IMR-90 (cell line): ENCODE data around the gene DOCK4. TPM values are rescaled to one million over a fixed set of nuclear protein-coding genes. Genes with fewer than 3 reads are reported as not detected.

Experiments used
- ATAC-seq: fragments of 200-7000 bp; cut with Tn5 transposase; 2 replicates; pipeline ENCODE4 v1.9.1; 2020; ENCODE audit warnings: low read depth, mild to moderate bottlenecking, moderate library complexity
- BruUV-seq: library from RNA; stranded (reverse); fragments of 400-500 nt; replicated peaks from 2 replicates; lab custom pipeline; 2021; lab: Mats Ljungman, UMichigan
- CTCF ChIA-PET: fragments of 300-600 bp; formaldehyde crosslinking; extraction: SDS; loops from one replicate; lab custom pipeline; 2021; ENCODE audit warnings: antibody characterized with exemption; lab: Yijun Ruan, JAX
- POLR2A ChIA-PET: fragments of 300-600 bp; sonication (Branson Sonifier 250); formaldehyde crosslinking; loops from one replicate; lab custom pipeline; 2022; ENCODE audit warnings: antibody characterized with exemption; ENCODE audit not compliant: unreplicated experiment; lab: Charles Lee
- DNase-seq: peaks from one replicate; pipeline ENCODE4 v3.0.0; 2013
- H2AFZ ChIP-seq: replicated peaks from 2 replicates; pipeline ENCODE3; 2013; ENCODE audit warnings: low read length, mild to moderate bottlenecking; ENCODE audit not compliant: poor library complexity
- H2AK5ac ChIP-seq: 2 replicates; pipeline ENCODE4 v1.6.1; 2013; ENCODE audit warnings: low read depth, low read length, inconsistent platforms
- H2AK9ac ChIP-seq: replicated peaks from 2 replicates; pipeline ENCODE3; 2013; ENCODE audit warnings: mild to moderate bottlenecking, low read depth, low read length, moderate library complexity; ENCODE audit not compliant: poor library complexity
- H2BK120ac ChIP-seq: 2 replicates; pipeline ENCODE4 v1.6.1; 2013; ENCODE audit warnings: low read depth, low read length, inconsistent platforms
- H2BK15ac ChIP-seq: 3 replicates; pipeline ENCODE4 v1.6.1; 2013; ENCODE audit warnings: low read depth, low read length, inconsistent platforms
- H2BK20ac ChIP-seq: 2 replicates; pipeline ENCODE4 v1.6.1; 2013; ENCODE audit warnings: low read depth, mild to moderate bottlenecking, inconsistent platforms, low read length, moderate library complexity
- H2BK5ac ChIP-seq: 2 replicates; pipeline ENCODE4 v1.6.1; 2013; ENCODE audit warnings: mild to moderate bottlenecking, low read depth, low read length, inconsistent platforms; ENCODE audit not compliant: poor library complexity, severe bottlenecking
- H3K14ac ChIP-seq: replicated peaks from 2 replicates; pipeline ENCODE4 v1.6.1; 2013; ENCODE audit warnings: low read depth, low read length, inconsistent platforms
- H3K18ac ChIP-seq: 2 replicates; pipeline ENCODE4 v1.6.1; 2013; ENCODE audit warnings: low read depth, low read length, control low read depth
- H3K23ac ChIP-seq: 2 replicates; pipeline ENCODE4 v1.6.1; 2013; ENCODE audit warnings: low read depth, low read length, inconsistent platforms
- H3K27ac ChIP-seq: 2 replicates; pipeline ENCODE4 v1.5.1; 2013; ENCODE audit warnings: mild to moderate bottlenecking, control low read depth, low read length; ENCODE audit not compliant: insufficient read depth
- H3K27me3 ChIP-seq: 2 replicates; pipeline ENCODE4 v1.6.1; 2013; ENCODE audit warnings: low read length; ENCODE audit not compliant: control insufficient read depth, insufficient read depth
- H3K36me3 ChIP-seq: 2 replicates; pipeline ENCODE4 v1.6.1; 2013; ENCODE audit warnings: low read length, mixed read lengths; ENCODE audit not compliant: control insufficient read depth, insufficient read depth
- H3K4ac ChIP-seq: 2 replicates; pipeline ENCODE4 v1.6.1; 2013; ENCODE audit warnings: low read depth, low read length, inconsistent platforms
- H3K4me1 ChIP-seq: 2 replicates; pipeline ENCODE4 v1.6.1; 2013; ENCODE audit warnings: low read length, mixed read lengths; ENCODE audit not compliant: control insufficient read depth, insufficient read depth
- H3K4me2 ChIP-seq: 2 replicates; pipeline ENCODE4 v1.6.1; 2013; ENCODE audit warnings: low read depth, mild to moderate bottlenecking, control low read depth, low read length, moderate library complexity
- H3K4me3 ChIP-seq: 2 replicates; pipeline ENCODE4 v1.5.1; 2013; ENCODE audit warnings: low read depth, mild to moderate bottlenecking, control low read depth, low read length, moderate library complexity; ENCODE audit not compliant: insufficient read depth
- H3K56ac ChIP-seq: 2 replicates; pipeline ENCODE4 v1.6.1; 2013; ENCODE audit warnings: low read length, inconsistent platforms; ENCODE audit not compliant: insufficient read depth; ENCODE audit errors: extremely low read depth
- H3K79me1 ChIP-seq, 2 experiments: 2 replicates each; pipeline ENCODE4 v1.6.1; 2013; ENCODE audit warnings: low read length in 2 of 2, inconsistent platforms in 1 of 2, low read depth in 1 of 2
- H3K9ac ChIP-seq: 2 replicates; pipeline ENCODE4 v1.6.1; 2013; ENCODE audit warnings: low read depth, low read length, control low read depth
- H3K9me1 ChIP-seq: 2 replicates; pipeline ENCODE4 v1.6.1; 2013; ENCODE audit warnings: low read length, inconsistent platforms; ENCODE audit not compliant: insufficient read depth
- H3K9me3 ChIP-seq: 2 replicates; pipeline ENCODE4 v1.6.1; 2013; ENCODE audit warnings: low read length; ENCODE audit not compliant: control insufficient read depth, insufficient read depth
- H4K20me1 ChIP-seq: 2 replicates; pipeline ENCODE4 v1.6.1; 2013; ENCODE audit warnings: low read length, inconsistent platforms; ENCODE audit not compliant: insufficient read depth
- H4K5ac ChIP-seq: 2 replicates; pipeline ENCODE4 v1.6.1; 2013; ENCODE audit warnings: mild to moderate bottlenecking, low read depth, low read length, control low read depth
- H4K8ac ChIP-seq, 2 experiments: 2 replicates each; pipeline ENCODE4 v1.6.1; 2013; ENCODE audit warnings: low read depth in 2 of 2, low read length in 2 of 2, control low read depth in 1 of 2, inconsistent platforms in 1 of 2
- H4K91ac ChIP-seq: 2 replicates; pipeline ENCODE4 v1.6.1; 2013; ENCODE audit warnings: low read depth, low read length, inconsistent platforms; ENCODE audit not compliant: insufficient read depth
- SMC3 ChIP-seq: fragments of 150-350 bp; IDR thresholded peaks from 2 replicates; pipeline ENCODE4 v1.6.1; 2016; ENCODE audit warnings: low read depth, mild to moderate bottlenecking, antibody characterized with exemption, low read length, moderate library complexity
- WGBS, 2 experiments: methylation state at CpG; one replicate each; pipeline versions ENCODE4 v1.1.5 to v1.1.7; 2013; ENCODE audit warnings: missing lambda C conversion rate in 2 of 2; ENCODE audit not compliant: insufficient read length in 1 of 2; ENCODE audit errors: extremely low coverage in 2 of 2; 5-methylcytosine and 5-hydroxymethylcytosine counted together
- dilution Hi-C: fragments of 300-500 bp; cut with HindIII; formaldehyde crosslinking; loops from one replicate; pipeline ENCODE4 v1.14.3; 2018; ENCODE audit warnings: low sequenced_read_pairs; ENCODE audit not compliant: unreplicated experiment
- in situ Hi-C: fragments of 300-500 bp; cut with MboI; formaldehyde crosslinking; loops from 3 replicates; pipeline ENCODE4 v1.14.3; 2019; ENCODE audit warnings: low sequenced_read_pairs, inconsistent platforms, mixed read lengths
- intact Hi-C: fragments of 100-400 bp; cut with micrococcal nuclease; formaldehyde crosslinking; loops from 2 replicates; pipeline ENCODE4 v1.10.0; 2022
- polyA plus RNA-seq, 3 experiments: library from polyadenylated mRNA; depleted of rRNA; stranded (reverse); fragments of >200 nt; gene quantifications; 2 replicates each; pipeline ENCODE4 v1.2.3, GENCODE V29; 2012; ENCODE audit warnings: low replicate concordance in 1 of 3
- total RNA-seq: library from RNA; depleted of rRNA; stranded (reverse); fragments of >200 nt; gene quantifications from 2 replicates; pipeline ENCODE4 v1.2.3, GENCODE V29; 2012
- TF ChIP-seq, protein P1 (sequence below): fragments of 150-350 bp; IDR thresholded peaks from 2 replicates; pipeline ENCODE4 v1.6.1; 2017; ENCODE audit warnings: mild to moderate bottlenecking, antibody characterized with exemption, low read length, low read depth

Gene DOCK4
- total and polyA plus RNA-seq, 2 of the 4 experiments (the other 2 are of a cell fraction), result 4.4 to 12.2 TPM

DNA sequence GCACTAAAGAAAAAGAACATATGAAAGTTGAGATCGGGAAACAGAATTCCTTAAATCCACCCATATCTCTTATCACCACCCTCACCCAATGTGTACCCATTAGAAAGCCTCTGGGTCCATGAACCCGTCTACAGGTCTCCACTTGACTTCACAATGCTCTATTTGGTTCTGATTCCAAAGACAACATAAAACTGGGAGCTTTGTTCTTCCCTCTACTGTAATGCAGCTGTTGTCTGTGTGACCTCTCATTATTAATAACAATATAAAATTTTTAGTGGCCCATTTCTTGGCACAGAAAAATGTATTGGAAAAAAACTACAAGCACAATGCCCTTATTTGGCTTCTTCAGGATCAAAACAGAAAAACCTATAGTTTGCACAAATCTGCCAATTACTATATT, 30.0 kb downstream of the DOCK4 start:
- CTCF ChIA-PET, result no interaction called here
- H3K9me3 ChIP-seq, result peaks cover 2% of the 10 kb centered on the region; the same call in 1 of the 2 replicates
- H4K5ac ChIP-seq, result no peak overlapping the region
- ATAC-seq, result no peak
- H2BK120ac ChIP-seq, result no peak overlapping the region
- H3K9me1 ChIP-seq, result no peaks in the 10 kb centered on the region
- H3K27ac ChIP-seq, result no peak overlapping the region
- WGBS, 2 experiments, result no CpG with 5 or more reads among the region's 2 CpGs
- H3K4me3 ChIP-seq, result no peak overlapping the region
- in situ Hi-C loops (no loop called here), dilution Hi-C loops (no loop called here), intact Hi-C loops (no loop called here)
- H2AK9ac ChIP-seq, result no peak overlapping the region
- no peak overlapping the region for H3K23ac ChIP-seq
- no peak overlapping the region for H3K4me2 ChIP-seq
- no peak overlapping the region for H2BK15ac ChIP-seq
- 0 out of 2 replicates have a peak, but pooled peaks cover 1% of the 10 kb centered on the region for H3K36me3 ChIP-seq
- H3K56ac ChIP-seq, result no peak overlapping the region
- no peak for DNase-seq
- no peak for TF ChIP-seq SMC3
- TF ChIP-seq, protein P1, sequence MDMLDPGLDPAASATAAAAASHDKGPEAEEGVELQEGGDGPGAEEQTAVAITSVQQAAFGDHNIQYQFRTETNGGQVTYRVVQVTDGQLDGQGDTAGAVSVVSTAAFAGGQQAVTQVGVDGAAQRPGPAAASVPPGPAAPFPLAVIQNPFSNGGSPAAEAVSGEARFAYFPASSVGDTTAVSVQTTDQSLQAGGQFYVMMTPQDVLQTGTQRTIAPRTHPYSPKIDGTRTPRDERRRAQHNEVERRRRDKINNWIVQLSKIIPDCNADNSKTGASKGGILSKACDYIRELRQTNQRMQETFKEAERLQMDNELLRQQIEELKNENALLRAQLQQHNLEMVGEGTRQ, result no peak
- no peaks in the 10 kb centered on the region for H4K20me1 ChIP-seq
- no peak overlapping the region for H2AK5ac ChIP-seq
- no peak overlapping the region for H2BK5ac ChIP-seq
- H2AFZ ChIP-seq, result no peak overlapping the region
- no peak overlapping the region for H3K18ac ChIP-seq
- no peak overlapping the region for H3K9ac ChIP-seq
- H3K4ac ChIP-seq, result no peak overlapping the region
- no peaks in the 10 kb centered on the region for H3K27me3 ChIP-seq
- H2BK20ac ChIP-seq, result no peak overlapping the region
- no peak overlapping the region for H4K91ac ChIP-seq
- H4K8ac ChIP-seq, result no peak overlapping the region
- H3K79me1 ChIP-seq, result peaks cover 2 to 13% of the 10 kb centered on the region in 2 experiments; a peak in 2 of 4 replicates
- BruUV-seq, result no TSS peak
- POLR2A ChIA-PET, result no interaction called here
- no peaks in the 10 kb centered on the region for H3K4me1 ChIP-seq
- H3K14ac ChIP-seq, result no peak overlapping the region
